MCF 10A (cell line): ENCODE measurements around the gene CTDSPL. TPM values are rescaled to one million over a fixed set of nuclear protein-coding genes. Genes with fewer than 3 reads are reported as not detected.

ENCODE experiments used
- BruUV-seq: library from RNA; stranded (reverse); fragments of 400-500 nt; replicated peaks from 2 replicates; lab custom pipeline; 2021; lab: Mats Ljungman, UMichigan
- CTCF ChIA-PET: fragments of 300-600 bp; sonication (Branson Sonifier 250); formaldehyde crosslinking; extraction: SDS; loops from one replicate; lab custom pipeline; 2021; ENCODE audit warnings: antibody characterized with exemption, inconsistent platforms; lab: Yijun Ruan, JAX
- POLR2A ChIA-PET: fragments of 300-600, 350-650 bp; sonication (Branson Sonifier 250); formaldehyde crosslinking; extraction: SDS; loops from one replicate; lab custom pipeline; 2020; ENCODE audit warnings: antibody characterized with exemption, inconsistent platforms; lab: Yijun Ruan, JAX
- DNase-seq: peaks from one replicate; pipeline ENCODE4 v3.0.0-alpha.2; 2018; ENCODE audit not compliant: unreplicated experiment
- H3K27ac Mint-ChIP-seq: one replicate; pipeline ENCODE4 v1.8.0; 2022; ENCODE audit warnings: mild to moderate bottlenecking, low read depth, mixed read lengths; ENCODE audit not compliant: unreplicated experiment
- H3K27me3 Mint-ChIP-seq: one replicate; pipeline ENCODE4 v1.8.0; 2022; ENCODE audit warnings: mixed read lengths; ENCODE audit not compliant: insufficient read depth, unreplicated experiment
- H3K36me3 Mint-ChIP-seq: one replicate; pipeline ENCODE4 v1.8.0; 2022; ENCODE audit warnings: mild to moderate bottlenecking, moderate library complexity, mixed read lengths; ENCODE audit not compliant: insufficient read depth, unreplicated experiment
- H3K4me1 Mint-ChIP-seq: one replicate; pipeline ENCODE4 v1.8.0; 2022; ENCODE audit warnings: mixed read lengths; ENCODE audit not compliant: insufficient read depth, unreplicated experiment
- H3K4me3 Mint-ChIP-seq: one replicate; pipeline ENCODE4 v1.8.0; 2022; ENCODE audit warnings: mild to moderate bottlenecking, moderate library complexity, mixed read lengths; ENCODE audit not compliant: unreplicated experiment
- H3K9me3 Mint-ChIP-seq: one replicate; pipeline ENCODE4 v1.8.0; 2022; ENCODE audit warnings: mixed read lengths; ENCODE audit not compliant: unreplicated experiment
- CTCF ChIP-seq: fragments of 200-600 bp; IDR thresholded peaks from one replicate; pipeline ENCODE4 v1.8.0; 2022; ENCODE audit warnings: antibody characterized with exemption, mild to moderate bottlenecking; ENCODE audit not compliant: unreplicated experiment
- intact Hi-C: fragments of 100-400 bp; cut with micrococcal nuclease; formaldehyde crosslinking; loops from 2 replicates; pipeline ENCODE4 v1.14.1; 2022
- total RNA-seq: library from RNA; stranded (reverse); gene quantifications from 2 replicates; pipeline ENCODE4 v1.2.3, GENCODE V29; 2022

CTDSPL gene
- total RNA-seq, 1 experiment from 2014 or later, result 38.8 TPM

- intact Hi-C loops, result no loop called here
- Mint-ChIP-seq H3K27me3 (no peaks in the 10 kb centered on the region), H3K27ac (no peak overlapping the region), H3K4me1 (peaks cover 23% of the 10 kb centered on the region), H3K36me3 (peaks cover 6% of the 10 kb centered on the region), H3K4me3 (no peak overlapping the region), H3K9me3 (no peaks in the 10 kb centered on the region)
- POLR2A ChIA-PET, result interaction anchor here (0.7 to 0.8 kb wide), 2 partner anchors 13 to 59 kb away, joined by 3 read pairs; no protein-coding TSS in a partner anchor
- no peak for TF ChIP-seq CTCF
- DNase-seq, result no peak
- CTCF ChIA-PET, result no interaction called here
- BruUV-seq, result no TSS peak
Measured at GRCh38 chr3:37886395-37886794, 24.7 kb downstream of the CTDSPL start.

- TF ChIP-seq CTCF, result no peak
- H3K4me1 Mint-ChIP-seq, result peaks cover 23% of the 10 kb centered on the region
- intact Hi-C loops, result no loop called here
- H3K4me3 Mint-ChIP-seq, result no peak overlapping the region
- CTCF ChIA-PET, result no interaction called here
- POLR2A ChIA-PET, result interaction anchor here (0.6 to 0.8 kb wide), 2 partner anchors 13 to 45 kb away, joined by 3 read pairs; no protein-coding TSS in a partner anchor
- DNase-seq, result no peak
- H3K9me3 Mint-ChIP-seq, result no peaks in the 10 kb centered on the region
- H3K27me3 Mint-ChIP-seq, result no peaks in the 10 kb centered on the region
- no TSS peak for BruUV-seq
- peaks cover 6% of the 10 kb centered on the region for H3K36me3 Mint-ChIP-seq
- H3K27ac Mint-ChIP-seq, result no peak overlapping the region
Measured at GRCh38 chr3:37887062-37887461, 25.4 kb downstream of the CTDSPL start.

- CTCF ChIA-PET, result interaction anchor here (0.6 to 0.7 kb wide), 2 partner anchors 21 to 862 kb away, joined by 3 to 5 read pairs; no protein-coding TSS in a partner anchor
- Mint-ChIP-seq H3K36me3 (peaks cover 6% of the 10 kb centered on the region), H3K4me3 (no peak overlapping the region), H3K27ac (no peak overlapping the region), H3K4me1 (peaks cover 23% of the 10 kb centered on the region), H3K27me3 (no peaks in the 10 kb centered on the region), H3K9me3 (no peaks in the 10 kb centered on the region)
- TF ChIP-seq CTCF, result no peak
- no peak for DNase-seq
- POLR2A ChIA-PET, result no interaction called here
- intact Hi-C loops, result no loop called here
- no TSS peak for BruUV-seq
Measured at GRCh38 chr3:37887824-37888223, 26.1 kb downstream of the CTDSPL start.

- TF ChIP-seq CTCF, result no peak
- H3K4me3 Mint-ChIP-seq, result no peak overlapping the region
- DNase-seq, result no peak
- BruUV-seq, result no TSS peak
- peaks cover 23% of the 10 kb centered on the region for H3K4me1 Mint-ChIP-seq
- H3K27me3 Mint-ChIP-seq, result no peaks in the 10 kb centered on the region
- H3K27ac Mint-ChIP-seq, result no peak overlapping the region
- ChIA-PET CTCF (interaction anchor here (0.7 kb wide), 1 partner anchor 22 kb away, joined by 5 read pairs; no protein-coding TSS in a partner anchor), POLR2A (interaction anchor here (0.6 kb wide), 1 partner anchor 23 kb away, joined by 3 read pairs; no protein-coding TSS in a partner anchor)
- intact Hi-C loops, result no loop called here
- H3K36me3 Mint-ChIP-seq, result peaks cover 6% of the 10 kb centered on the region
- H3K9me3 Mint-ChIP-seq, result no peaks in the 10 kb centered on the region
Measured at GRCh38 chr3:37888421-37888820, 26.7 kb downstream of the CTDSPL start.
